AG04450 (cell line): ENCODE measurements around the gene STK4. TPM values are rescaled to one million over a fixed set of nuclear protein-coding genes. Genes with fewer than 3 reads are reported as not detected.

Experiments
- CTCF ChIA-PET: fragments of 300-600, 350-600 bp; formaldehyde crosslinking; extraction: SDS; loops from one replicate; lab custom pipeline; 2022; ENCODE audit warnings: antibody characterized with exemption, inconsistent platforms; lab: Charles Lee
- POLR2A ChIA-PET: fragments of 350-600 bp; formaldehyde crosslinking; extraction: SDS; loops from one replicate; lab custom pipeline; 2021; ENCODE audit warnings: antibody characterized with exemption, inconsistent platforms; lab: Yijun Ruan, JAX
- DNase-seq: peaks from one replicate; pipeline ENCODE4 v3.0.0-alpha.2; 2011; ENCODE audit warnings: low read depth, low spot score
- H3K27ac ChIP-seq: one replicate; pipeline ENCODE4 v1.5.1; 2012; ENCODE audit warnings: low read depth, low read length, control low read depth
- H3K27me3 ChIP-seq: one replicate; pipeline ENCODE4 v1.6.0; 2012; ENCODE audit warnings: low read length; ENCODE audit not compliant: control insufficient read depth, insufficient read depth
- H3K4me3 ChIP-seq: 2 replicates; pipeline ENCODE4 v1.5.1; 2011; ENCODE audit warnings: mild to moderate bottlenecking, low read depth, low read length, control low read depth
- H3K9me3 ChIP-seq: 2 replicates; pipeline ENCODE4 v1.5.1; 2012; ENCODE audit warnings: low read length; ENCODE audit not compliant: control insufficient read depth, insufficient read depth
- polyA plus RNA-seq: library from polyadenylated mRNA; depleted of rRNA; stranded (reverse); fragments of >200 nt; gene quantifications from 2 replicates; pipeline ENCODE4 v1.2.3, GENCODE V29; 2011; rRNA removed
- small RNA-seq: library from RNA; depleted of rRNA; stranded (forward); fragments of <200 nt; gene quantifications from one replicate; pipeline ENCODE3, GENCODE V24; 2012; ENCODE audit warnings: low read depth; ENCODE audit not compliant: insufficient read length
- TF ChIP-seq, protein P1 (sequence below): IDR thresholded peaks from 2 replicates; pipeline ENCODE4 v1.5.1; 2011; ENCODE audit warnings: low read depth, low read length, control low read depth, inconsistent platforms

Gene STK4
- polyA plus RNA-seq, 1 experiment: 25.1 TPM

- ChIA-PET POLR2A (no interaction called here), CTCF (no interaction called here)
- Histone ChIP-seq H3K9me3 (no peaks in the 10 kb centered on the region), H3K4me3 (no peak overlapping the region), H3K27me3 (peaks cover 6% of the 10 kb centered on the region), H3K27ac (no peak overlapping the region)
- TF ChIP-seq, protein P1, sequence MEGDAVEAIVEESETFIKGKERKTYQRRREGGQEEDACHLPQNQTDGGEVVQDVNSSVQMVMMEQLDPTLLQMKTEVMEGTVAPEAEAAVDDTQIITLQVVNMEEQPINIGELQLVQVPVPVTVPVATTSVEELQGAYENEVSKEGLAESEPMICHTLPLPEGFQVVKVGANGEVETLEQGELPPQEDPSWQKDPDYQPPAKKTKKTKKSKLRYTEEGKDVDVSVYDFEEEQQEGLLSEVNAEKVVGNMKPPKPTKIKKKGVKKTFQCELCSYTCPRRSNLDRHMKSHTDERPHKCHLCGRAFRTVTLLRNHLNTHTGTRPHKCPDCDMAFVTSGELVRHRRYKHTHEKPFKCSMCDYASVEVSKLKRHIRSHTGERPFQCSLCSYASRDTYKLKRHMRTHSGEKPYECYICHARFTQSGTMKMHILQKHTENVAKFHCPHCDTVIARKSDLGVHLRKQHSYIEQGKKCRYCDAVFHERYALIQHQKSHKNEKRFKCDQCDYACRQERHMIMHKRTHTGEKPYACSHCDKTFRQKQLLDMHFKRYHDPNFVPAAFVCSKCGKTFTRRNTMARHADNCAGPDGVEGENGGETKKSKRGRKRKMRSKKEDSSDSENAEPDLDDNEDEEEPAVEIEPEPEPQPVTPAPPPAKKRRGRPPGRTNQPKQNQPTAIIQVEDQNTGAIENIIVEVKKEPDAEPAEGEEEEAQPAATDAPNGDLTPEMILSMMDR: no peak
- no peak for DNase-seq
These were observed 161.8 kb downstream of the STK4 start for GRCh38 chr20:45128099-45128498.

Small RNAs within 50 kb of the gene (small RNA-seq; reads per million reads assigned to genes)
- gene RF00019: not detected

Other genes starting within 250 kb of the STK4 start
- gene KCNK15, start 220.6 kb upstream of the STK4 start, polyA plus RNA-seq: not detected in 2 replicates
- gene RIMS4, start 156.0 kb upstream of the STK4 start, polyA plus RNA-seq: not detected in 2 replicates
- gene YWHAB, start 80.8 kb upstream of the STK4 start, polyA plus RNA-seq: 148 and 178 TPM in 2 replicates
- gene PABPC1L, start 56.5 kb upstream of the STK4 start, polyA plus RNA-seq: 20.7 and 25.9 TPM in 2 replicates
- gene TOMM34, start 6.1 kb upstream of the STK4 start, polyA plus RNA-seq: 31.8 and 38.7 TPM in 2 replicates
- gene KCNS1, start 134.6 kb downstream of the STK4 start, polyA plus RNA-seq: 0.30 and 0.31 TPM in 2 replicates
- gene WFDC5, start 148.7 kb downstream of the STK4 start, polyA plus RNA-seq: not detected in 2 replicates
- gene WFDC12, start 158.0 kb downstream of the STK4 start, polyA plus RNA-seq: not detected in 2 replicates
- not detected in 2 replicates for gene PI3, start 208.4 kb downstream of the STK4 start, polyA plus RNA-seq
- not detected in 2 replicates for gene SEMG1, start 240.5 kb downstream of the STK4 start, polyA plus RNA-seq